Endothelial cell (in vitro differentiated cells): Measurements from ENCODE around the gene BCL2L2. TPM values are rescaled to one million over a fixed set of nuclear protein-coding genes. Genes with fewer than 3 reads are reported as not detected.

Source experiments
- DNase-seq: peaks from one replicate; pipeline ENCODE4 v3.0.0; 2021; ENCODE audit warnings: low spot score
- H3K27ac Mint-ChIP-seq: one replicate; pipeline ENCODE4 v1.8.0; 2021; ENCODE audit warnings: mixed read lengths, inconsistent platforms; ENCODE audit not compliant: unreplicated experiment
- H3K27me3 Mint-ChIP-seq: one replicate; pipeline ENCODE4 v1.8.0; 2021; ENCODE audit warnings: mild to moderate bottlenecking, moderate library complexity, mixed read lengths, inconsistent platforms; ENCODE audit not compliant: unreplicated experiment
- H3K36me3 Mint-ChIP-seq: one replicate; pipeline ENCODE4 v1.8.0; 2021; ENCODE audit warnings: mild to moderate bottlenecking, low read depth, mixed read lengths, inconsistent platforms; ENCODE audit not compliant: unreplicated experiment
- H3K4me1 Mint-ChIP-seq: one replicate; pipeline ENCODE4 v1.8.0; 2021; ENCODE audit warnings: mild to moderate bottlenecking, mixed read lengths, inconsistent platforms; ENCODE audit not compliant: unreplicated experiment
- H3K4me3 Mint-ChIP-seq: one replicate; pipeline ENCODE4 v1.8.0; 2021; ENCODE audit warnings: mild to moderate bottlenecking, mixed read lengths, inconsistent platforms; ENCODE audit not compliant: unreplicated experiment
- H3K9me3 Mint-ChIP-seq: one replicate; pipeline ENCODE4 v1.8.0; 2021; ENCODE audit warnings: mixed read lengths, inconsistent platforms; ENCODE audit not compliant: unreplicated experiment
- total RNA-seq: library from RNA; stranded (reverse); fragmentation: NEBNext Ultra II Directional; extraction: Animal tissue kit (Norgen Biotek cat#: 25700); gene quantifications from one replicate; pipeline ENCODE4 v1.2.1, GENCODE V29; 2021; ENCODE audit not compliant: unreplicated experiment
- TF ChIP-seq, protein P1 (sequence below): fragments of 200-600 bp; sonication (generic); IDR thresholded peaks from one replicate; pipeline ENCODE4 v1.5.0; 2021; ENCODE audit warnings: antibody characterized with exemption; ENCODE audit not compliant: unreplicated experiment

The BCL2L2 gene
- total RNA-seq, 1 donor from 2014 or later = 22.0 TPM

DNA sequence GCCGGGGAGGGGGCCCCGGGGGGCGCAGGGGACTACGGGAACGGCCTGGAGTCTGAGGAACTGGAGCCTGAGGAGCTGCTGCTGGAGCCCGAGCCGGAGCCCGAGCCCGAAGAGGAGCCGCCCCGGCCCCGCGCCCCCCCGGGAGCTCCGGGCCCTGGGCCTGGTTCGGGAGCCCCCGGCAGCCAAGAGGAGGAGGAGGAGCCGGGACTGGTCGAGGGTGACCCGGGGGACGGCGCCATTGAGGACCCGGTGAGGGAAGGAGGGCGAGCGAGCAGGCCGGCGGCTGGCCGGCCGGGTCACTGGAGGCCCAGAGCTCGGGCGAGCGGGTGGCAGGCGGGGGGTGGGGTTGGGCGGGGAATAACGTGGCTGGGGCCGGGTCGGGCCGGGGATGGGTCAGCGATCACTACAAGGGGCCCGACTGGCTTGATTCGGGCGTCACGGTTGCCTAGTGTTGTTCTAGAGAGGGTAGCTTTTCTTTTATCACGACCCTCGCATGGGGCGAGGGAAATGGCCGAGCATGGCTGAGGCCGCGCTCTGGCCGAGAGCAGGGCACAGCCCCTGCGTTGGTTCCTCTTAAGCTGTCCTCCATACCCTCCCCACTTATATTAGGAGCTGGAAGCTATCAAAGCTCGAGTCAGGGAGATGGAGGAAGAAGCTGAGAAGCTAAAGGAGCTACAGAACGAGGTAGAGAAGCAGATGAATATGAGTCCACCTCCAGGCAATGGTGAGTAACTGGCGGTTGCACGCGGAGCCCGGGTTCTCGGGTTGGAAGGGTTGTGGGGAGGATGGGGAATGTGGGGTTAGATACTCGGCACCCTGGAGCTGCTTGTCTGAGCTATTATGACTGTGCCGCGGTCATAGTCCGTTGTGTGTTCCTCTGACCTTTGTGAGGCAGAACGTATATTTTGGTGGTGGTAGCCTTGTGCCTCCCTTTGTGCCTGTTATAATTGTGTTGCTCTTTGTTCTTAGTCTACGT, 15.2 kb downstream of the BCL2L2 start:
- Mint-ChIP-seq H3K27me3 (peaks cover 18% of the 10 kb centered on the region), H3K27ac (peak overlapping the region; percentile 92), H3K9me3 (no peaks in the 10 kb centered on the region), H3K4me1 (peaks cover 40% of the 10 kb centered on the region), H3K36me3 (peaks cover 33% of the 10 kb centered on the region), H3K4me3 (peak overlapping the region; percentile 94)
- TF ChIP-seq, protein P1, sequence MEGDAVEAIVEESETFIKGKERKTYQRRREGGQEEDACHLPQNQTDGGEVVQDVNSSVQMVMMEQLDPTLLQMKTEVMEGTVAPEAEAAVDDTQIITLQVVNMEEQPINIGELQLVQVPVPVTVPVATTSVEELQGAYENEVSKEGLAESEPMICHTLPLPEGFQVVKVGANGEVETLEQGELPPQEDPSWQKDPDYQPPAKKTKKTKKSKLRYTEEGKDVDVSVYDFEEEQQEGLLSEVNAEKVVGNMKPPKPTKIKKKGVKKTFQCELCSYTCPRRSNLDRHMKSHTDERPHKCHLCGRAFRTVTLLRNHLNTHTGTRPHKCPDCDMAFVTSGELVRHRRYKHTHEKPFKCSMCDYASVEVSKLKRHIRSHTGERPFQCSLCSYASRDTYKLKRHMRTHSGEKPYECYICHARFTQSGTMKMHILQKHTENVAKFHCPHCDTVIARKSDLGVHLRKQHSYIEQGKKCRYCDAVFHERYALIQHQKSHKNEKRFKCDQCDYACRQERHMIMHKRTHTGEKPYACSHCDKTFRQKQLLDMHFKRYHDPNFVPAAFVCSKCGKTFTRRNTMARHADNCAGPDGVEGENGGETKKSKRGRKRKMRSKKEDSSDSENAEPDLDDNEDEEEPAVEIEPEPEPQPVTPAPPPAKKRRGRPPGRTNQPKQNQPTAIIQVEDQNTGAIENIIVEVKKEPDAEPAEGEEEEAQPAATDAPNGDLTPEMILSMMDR = no peak
- DNase-seq = peak; percentile 48

DNA sequence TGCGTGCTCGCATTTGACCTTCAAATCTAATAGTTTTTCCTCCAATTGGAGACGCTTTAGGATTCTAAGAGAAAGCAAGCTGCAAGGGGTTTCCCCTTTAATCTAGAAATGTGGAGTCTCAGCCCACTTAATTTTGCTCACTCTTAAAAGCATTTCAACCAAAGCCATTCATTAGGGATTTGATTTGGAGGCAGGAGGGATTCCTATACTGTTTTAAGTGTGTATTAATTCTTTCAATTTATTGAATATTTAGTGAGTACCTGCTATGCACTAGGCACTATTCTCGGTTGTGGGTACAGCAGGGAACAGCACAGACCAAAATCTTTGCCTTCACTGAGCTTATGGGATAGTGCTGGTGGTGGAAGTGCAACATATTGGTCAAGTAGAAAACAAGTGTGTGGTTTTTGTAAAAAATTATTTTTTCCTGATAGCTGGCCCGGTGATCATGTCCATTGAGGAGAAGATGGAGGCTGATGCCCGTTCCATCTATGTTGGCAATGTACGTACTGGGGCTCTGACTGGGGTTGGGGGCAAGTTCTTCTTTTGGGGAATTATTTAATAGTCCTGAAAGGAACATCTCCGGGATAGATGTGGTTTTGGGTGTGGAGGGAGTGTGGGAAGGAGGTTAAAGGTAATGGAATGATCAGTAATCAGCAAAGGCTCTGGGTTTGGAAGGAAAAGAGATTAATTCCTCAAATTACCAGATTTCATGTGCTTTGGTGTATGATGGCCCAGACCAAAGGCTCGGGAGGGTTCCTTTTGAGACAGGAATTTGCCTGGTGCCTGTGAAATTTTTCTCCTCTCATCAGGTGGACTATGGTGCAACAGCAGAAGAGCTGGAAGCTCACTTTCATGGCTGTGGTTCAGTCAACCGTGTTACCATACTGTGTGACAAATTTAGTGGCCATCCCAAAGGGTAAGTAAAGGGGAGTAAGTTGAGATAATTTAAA, 16.2 kb downstream of the BCL2L2 start:
- H3K27ac Mint-ChIP-seq = peak overlapping the region; percentile 92
- TF ChIP-seq, protein P1 = no peak
- DNase-seq = no peak
- peak overlapping the region; percentile 94 for H3K4me3 Mint-ChIP-seq
- H3K27me3 Mint-ChIP-seq = peaks cover 18% of the 10 kb centered on the region
- no peaks in the 10 kb centered on the region for H3K9me3 Mint-ChIP-seq
- peaks cover 33% of the 10 kb centered on the region for H3K36me3 Mint-ChIP-seq
- H3K4me1 Mint-ChIP-seq = peaks cover 40% of the 10 kb centered on the region

DNA sequence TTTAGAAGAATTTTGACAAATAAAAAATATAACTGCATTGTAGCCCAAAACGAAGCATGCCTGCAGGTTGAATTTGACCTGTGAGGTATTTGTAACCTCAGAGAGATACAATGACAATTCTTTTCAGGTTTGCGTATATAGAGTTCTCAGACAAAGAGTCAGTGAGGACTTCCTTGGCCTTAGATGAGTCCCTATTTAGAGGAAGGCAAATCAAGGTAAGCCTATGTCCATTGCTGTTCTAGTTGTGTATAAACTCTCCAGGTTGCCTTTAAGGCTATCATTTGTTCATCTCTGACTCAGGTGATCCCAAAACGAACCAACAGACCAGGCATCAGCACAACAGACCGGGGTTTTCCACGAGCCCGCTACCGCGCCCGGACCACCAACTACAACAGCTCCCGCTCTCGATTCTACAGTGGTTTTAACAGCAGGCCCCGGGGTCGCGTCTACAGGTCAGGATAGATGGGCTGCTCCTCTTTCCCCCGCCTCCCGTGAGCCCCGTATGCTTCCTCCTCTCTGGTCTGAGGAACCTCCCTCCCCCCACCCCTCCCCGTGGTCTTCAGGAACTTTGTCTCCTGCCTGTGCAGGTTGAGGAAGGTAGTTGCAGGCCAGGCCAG, 17.3 kb downstream of the BCL2L2 start:
- no peaks in the 10 kb centered on the region for H3K9me3 Mint-ChIP-seq
- H3K4me3 Mint-ChIP-seq = no peak overlapping the region
- peaks cover 40% of the 10 kb centered on the region for H3K4me1 Mint-ChIP-seq
- no peak for DNase-seq
- H3K36me3 Mint-ChIP-seq = peaks cover 33% of the 10 kb centered on the region
- H3K27me3 Mint-ChIP-seq = peaks cover 18% of the 10 kb centered on the region
- no peak overlapping the region for H3K27ac Mint-ChIP-seq
- TF ChIP-seq, protein P1 = no peak

DNA sequence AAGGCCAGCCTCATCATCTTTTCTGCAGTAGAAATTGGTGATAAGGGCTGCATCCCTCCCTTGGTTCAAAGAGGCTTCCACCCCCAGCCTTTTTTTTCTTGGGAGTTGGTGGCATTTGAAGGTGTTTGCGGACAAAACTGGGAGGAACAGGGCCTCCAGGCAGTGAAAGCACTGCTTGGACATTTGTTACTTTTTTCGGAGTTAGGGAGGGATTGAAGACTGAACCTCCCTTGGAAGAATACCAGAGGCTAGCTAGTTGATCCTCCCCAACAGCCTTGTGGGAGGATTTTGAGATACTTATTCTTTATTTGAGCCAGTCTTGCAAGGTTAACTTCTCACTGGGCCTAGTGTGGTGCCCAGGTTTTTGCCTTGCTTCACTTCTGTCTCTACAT, 17.8 kb downstream of the BCL2L2 start:
- Mint-ChIP-seq H3K27ac (no peak overlapping the region), H3K4me3 (no peak overlapping the region), H3K36me3 (peaks cover 33% of the 10 kb centered on the region)

More for the DNA sequence above, 17.8 kb downstream of the BCL2L2 start:
- H3K27me3 Mint-ChIP-seq = peaks cover 18% of the 10 kb centered on the region
- no peak for DNase-seq
- peaks cover 40% of the 10 kb centered on the region for H3K4me1 Mint-ChIP-seq
- no peaks in the 10 kb centered on the region for H3K9me3 Mint-ChIP-seq
- TF ChIP-seq, protein P1 = no peak
